ENCODE data around the gene SHF.

The SHF gene

GRCh38 chr15:45151998-45152828, 35.6 kb downstream of the SHF start:
- no peak overlapping the region for H3K4me3 ChIP-seq (ENCODE audit: low read depth, low read length)
- no peak for DNase-seq (ENCODE audit: low read depth)
- TF ChIP-seq, protein P1, sequence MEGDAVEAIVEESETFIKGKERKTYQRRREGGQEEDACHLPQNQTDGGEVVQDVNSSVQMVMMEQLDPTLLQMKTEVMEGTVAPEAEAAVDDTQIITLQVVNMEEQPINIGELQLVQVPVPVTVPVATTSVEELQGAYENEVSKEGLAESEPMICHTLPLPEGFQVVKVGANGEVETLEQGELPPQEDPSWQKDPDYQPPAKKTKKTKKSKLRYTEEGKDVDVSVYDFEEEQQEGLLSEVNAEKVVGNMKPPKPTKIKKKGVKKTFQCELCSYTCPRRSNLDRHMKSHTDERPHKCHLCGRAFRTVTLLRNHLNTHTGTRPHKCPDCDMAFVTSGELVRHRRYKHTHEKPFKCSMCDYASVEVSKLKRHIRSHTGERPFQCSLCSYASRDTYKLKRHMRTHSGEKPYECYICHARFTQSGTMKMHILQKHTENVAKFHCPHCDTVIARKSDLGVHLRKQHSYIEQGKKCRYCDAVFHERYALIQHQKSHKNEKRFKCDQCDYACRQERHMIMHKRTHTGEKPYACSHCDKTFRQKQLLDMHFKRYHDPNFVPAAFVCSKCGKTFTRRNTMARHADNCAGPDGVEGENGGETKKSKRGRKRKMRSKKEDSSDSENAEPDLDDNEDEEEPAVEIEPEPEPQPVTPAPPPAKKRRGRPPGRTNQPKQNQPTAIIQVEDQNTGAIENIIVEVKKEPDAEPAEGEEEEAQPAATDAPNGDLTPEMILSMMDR (conservative IDR thresholded peaks at IDR 0.05; ENCODE audit: low read depth, low read length): no peak

DNA sequence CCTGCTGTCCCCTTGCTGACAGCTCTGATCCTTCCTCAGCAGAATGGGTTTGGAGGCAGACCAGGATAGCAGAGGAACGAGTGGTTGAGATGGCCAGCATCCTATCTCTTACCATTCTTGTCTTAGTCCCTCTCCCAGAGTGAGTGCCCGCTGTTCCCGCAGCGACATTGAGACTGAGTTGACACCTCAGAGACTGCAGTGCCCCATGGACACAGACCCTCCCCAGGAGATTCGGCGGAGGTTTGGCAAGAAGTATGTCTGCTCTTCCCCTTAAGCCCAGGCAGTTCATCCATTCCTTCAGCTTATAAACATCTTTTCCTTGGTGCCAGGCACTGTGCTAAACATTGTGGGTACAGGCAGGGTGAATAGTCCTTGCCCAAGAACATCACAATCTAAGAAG, 36.8 kb downstream of the SHF start:
- no peak for DNase-seq (ENCODE audit: low read depth)
- TF ChIP-seq, protein P1 (conservative IDR thresholded peaks at IDR 0.05; ENCODE audit: low read depth, low read length): no peak
- H3K4me3 ChIP-seq (ENCODE audit: low read depth, low read length): no peak overlapping the region

GRCh38 chr15:45150481-45150880, 37.3 kb downstream of the SHF start:
- TF ChIP-seq, protein P1 (conservative IDR thresholded peaks at IDR 0.05; ENCODE audit: low read depth, low read length): no peak
- no peak for DNase-seq (ENCODE audit: low read depth)

GRCh38 chr15:45149060-45149459, 38.7 kb downstream of the SHF start:
- H3K4me3 ChIP-seq (ENCODE audit: low read depth, low read length): no peak overlapping the region
- TF ChIP-seq, protein P1 (conservative IDR thresholded peaks at IDR 0.05; ENCODE audit: low read depth, low read length): no peak
- no peak for DNase-seq (ENCODE audit: low read depth)

More at GRCh38 chr15:45150481-45150880, 37.3 kb downstream of the SHF start:
- no peak overlapping the region for H3K4me3 ChIP-seq (ENCODE audit: low read depth, low read length)

DNA sequence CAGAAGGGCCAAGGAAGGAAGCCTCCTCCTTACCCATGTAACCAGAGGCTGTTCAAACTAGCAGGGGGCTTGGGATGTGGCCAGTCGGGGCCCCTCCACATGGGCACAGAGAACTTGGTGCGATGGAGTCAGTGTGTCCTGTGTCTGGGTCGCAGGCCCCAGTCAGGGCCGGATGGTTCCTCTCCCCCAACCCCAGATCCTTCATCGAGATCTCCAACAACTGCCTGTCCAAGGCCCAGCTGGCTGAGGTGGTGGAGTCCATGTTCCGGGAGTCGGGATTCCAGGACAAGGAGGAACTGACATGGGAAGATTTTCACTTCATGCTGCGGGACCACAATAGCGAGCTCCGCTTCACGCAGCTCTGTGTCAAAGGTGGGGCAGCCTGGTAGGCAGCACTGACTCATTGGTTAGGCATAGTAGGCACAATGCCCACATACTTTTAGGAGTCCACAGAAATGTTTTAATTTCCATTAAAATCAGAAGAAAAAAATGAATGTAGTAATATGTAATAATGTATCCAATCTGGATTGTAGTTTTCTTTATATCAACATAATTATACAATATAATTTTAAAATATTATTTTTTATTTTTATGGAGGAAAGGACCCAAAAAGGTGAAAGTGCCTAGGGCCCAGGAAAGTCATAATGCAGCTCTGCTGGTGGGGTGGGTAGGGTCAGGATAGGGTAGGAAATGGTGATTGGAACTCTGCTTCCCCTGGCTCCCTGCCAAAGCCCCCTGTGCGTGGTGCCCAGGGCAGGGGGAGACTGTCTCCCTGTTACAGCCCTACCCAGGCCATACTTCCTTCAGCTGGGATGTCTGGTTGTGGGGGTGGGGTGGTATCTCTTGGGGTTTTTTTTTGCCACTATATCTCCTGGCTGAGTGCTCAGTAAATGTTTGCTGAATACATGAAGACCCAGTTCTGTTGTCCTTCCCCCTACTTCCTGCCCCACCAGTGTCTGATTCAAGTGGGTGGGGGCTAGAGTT, 39.4 kb downstream of the SHF start:
- TF ChIP-seq, protein P1 (conservative IDR thresholded peaks at IDR 0.05; ENCODE audit: low read depth, low read length): no peak
- no peak overlapping the region for H3K4me3 ChIP-seq (ENCODE audit: low read depth, low read length)
- no peak for DNase-seq (ENCODE audit: low read depth)

GRCh38 chr15:45147606-45148005, 40.2 kb downstream of the SHF start:
- DNase-seq (ENCODE audit: low read depth): no peak
- no peak overlapping the region for H3K4me3 ChIP-seq (ENCODE audit: low read depth, low read length)
- TF ChIP-seq, protein P1 (conservative IDR thresholded peaks at IDR 0.05; ENCODE audit: low read depth, low read length): no peak
